A549 (cell line): ENCODE results near the gene MLLT11.

Experiments used
- EP300 ChIP-seq, 2 experiments: fragments of >200 bp; sonication (Bioruptor Twin); formaldehyde crosslinking; IDR thresholded peaks; 2 replicates in 1 of 2; 3 replicates in 1 of 2; pipeline ENCODE4 v1.6.1; 2016 to 2017
- TF ChIP-seq, protein P1 (sequence below): fragments of 450-650 bp; IDR thresholded peaks from 2 replicates; pipeline ENCODE4 v1.6.1; 2014; ENCODE audit warnings: antibody characterized with exemption
- TF ChIP-seq, protein P2 (sequence below): fragments of >200 bp; sonication (Bioruptor Twin); formaldehyde crosslinking; IDR thresholded peaks from 3 replicates; pipeline ENCODE4 v1.5.1; 2016
- TF ChIP-seq, protein P3 (sequence below): fragments of 150-350 bp; IDR thresholded peaks from 2 replicates; pipeline ENCODE4 v1.6.1; 2014; ENCODE audit warnings: low read depth, mild to moderate bottlenecking, low read length

DNA sequence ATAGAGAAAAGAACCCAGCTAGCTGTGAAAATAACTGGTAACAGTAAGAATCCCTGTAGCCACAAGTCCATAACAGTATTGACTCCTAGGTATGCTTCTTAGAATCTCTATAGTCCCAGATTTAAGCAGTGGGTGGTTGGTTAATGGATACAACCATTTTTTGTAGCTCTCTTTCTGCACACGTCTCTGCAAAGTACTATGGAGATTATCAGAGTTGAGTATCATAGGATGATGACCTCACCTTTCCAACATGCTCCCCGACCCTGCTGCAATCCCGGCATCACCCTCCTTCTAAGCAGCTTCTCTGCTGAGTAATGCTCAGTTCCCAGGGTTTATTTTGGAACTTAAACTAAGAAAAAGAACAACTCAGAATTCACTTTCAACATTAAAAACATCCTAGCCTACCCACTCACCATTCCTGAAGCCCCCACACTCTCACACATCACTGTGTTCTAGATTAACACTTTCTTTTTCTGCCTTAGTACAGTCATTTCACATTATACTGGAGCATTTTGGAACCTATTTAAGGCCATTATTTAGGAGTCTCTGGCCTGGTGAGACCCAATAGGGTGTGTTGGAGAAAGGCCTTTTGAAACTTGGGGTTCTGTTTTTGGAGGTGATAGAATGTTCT, 2.7 kb downstream of the MLLT11 start:
- TF ChIP-seq, protein P1, sequence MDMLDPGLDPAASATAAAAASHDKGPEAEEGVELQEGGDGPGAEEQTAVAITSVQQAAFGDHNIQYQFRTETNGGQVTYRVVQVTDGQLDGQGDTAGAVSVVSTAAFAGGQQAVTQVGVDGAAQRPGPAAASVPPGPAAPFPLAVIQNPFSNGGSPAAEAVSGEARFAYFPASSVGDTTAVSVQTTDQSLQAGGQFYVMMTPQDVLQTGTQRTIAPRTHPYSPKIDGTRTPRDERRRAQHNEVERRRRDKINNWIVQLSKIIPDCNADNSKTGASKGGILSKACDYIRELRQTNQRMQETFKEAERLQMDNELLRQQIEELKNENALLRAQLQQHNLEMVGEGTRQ: no peak
- no peak for TF ChIP-seq EP300 (IDR thresholded peaks at IDR 0.05)
- TF ChIP-seq, protein P2, sequence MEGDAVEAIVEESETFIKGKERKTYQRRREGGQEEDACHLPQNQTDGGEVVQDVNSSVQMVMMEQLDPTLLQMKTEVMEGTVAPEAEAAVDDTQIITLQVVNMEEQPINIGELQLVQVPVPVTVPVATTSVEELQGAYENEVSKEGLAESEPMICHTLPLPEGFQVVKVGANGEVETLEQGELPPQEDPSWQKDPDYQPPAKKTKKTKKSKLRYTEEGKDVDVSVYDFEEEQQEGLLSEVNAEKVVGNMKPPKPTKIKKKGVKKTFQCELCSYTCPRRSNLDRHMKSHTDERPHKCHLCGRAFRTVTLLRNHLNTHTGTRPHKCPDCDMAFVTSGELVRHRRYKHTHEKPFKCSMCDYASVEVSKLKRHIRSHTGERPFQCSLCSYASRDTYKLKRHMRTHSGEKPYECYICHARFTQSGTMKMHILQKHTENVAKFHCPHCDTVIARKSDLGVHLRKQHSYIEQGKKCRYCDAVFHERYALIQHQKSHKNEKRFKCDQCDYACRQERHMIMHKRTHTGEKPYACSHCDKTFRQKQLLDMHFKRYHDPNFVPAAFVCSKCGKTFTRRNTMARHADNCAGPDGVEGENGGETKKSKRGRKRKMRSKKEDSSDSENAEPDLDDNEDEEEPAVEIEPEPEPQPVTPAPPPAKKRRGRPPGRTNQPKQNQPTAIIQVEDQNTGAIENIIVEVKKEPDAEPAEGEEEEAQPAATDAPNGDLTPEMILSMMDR: no peak
- TF ChIP-seq, protein P3, sequence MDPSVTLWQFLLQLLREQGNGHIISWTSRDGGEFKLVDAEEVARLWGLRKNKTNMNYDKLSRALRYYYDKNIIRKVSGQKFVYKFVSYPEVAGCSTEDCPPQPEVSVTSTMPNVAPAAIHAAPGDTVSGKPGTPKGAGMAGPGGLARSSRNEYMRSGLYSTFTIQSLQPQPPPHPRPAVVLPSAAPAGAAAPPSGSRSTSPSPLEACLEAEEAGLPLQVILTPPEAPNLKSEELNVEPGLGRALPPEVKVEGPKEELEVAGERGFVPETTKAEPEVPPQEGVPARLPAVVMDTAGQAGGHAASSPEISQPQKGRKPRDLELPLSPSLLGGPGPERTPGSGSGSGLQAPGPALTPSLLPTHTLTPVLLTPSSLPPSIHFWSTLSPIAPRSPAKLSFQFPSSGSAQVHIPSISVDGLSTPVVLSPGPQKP: no peak
